Omental fat pad (tissue), 4 donors: ENCODE data around the gene CAPN10. TPM values are rescaled to one million over a fixed set of nuclear protein-coding genes. Genes with fewer than 3 reads are reported as not detected.

Source experiments
- ATAC-seq: fragments of 150-250 bp; one replicate; pipeline ENCODE4 v1.9.1; 2016; ENCODE audit warnings: mild to moderate bottlenecking, moderate library complexity; ENCODE audit not compliant: low FRiP score
- DNase-seq: peaks from one replicate; pipeline ENCODE4 v3.0.0-alpha.2; 2019; ENCODE audit warnings: low spot score
- CTCF ChIP-seq, 3 donors: fragments of 450-650 bp; IDR thresholded peaks; one replicate each; pipeline ENCODE4 v1.5.1; 2016 to 2017; ENCODE audit warnings: antibody characterized with exemption in 3 of 3, mild to moderate bottlenecking in 3 of 3, moderate library complexity in 2 of 3
- total RNA-seq, 4 donors: library from RNA; depleted of rRNA; stranded (reverse); fragments of >200 nt; gene quantifications; one replicate each; pipeline ENCODE4 v1.1.0, GENCODE V29; 2016

CAPN10 gene
- total RNA-seq, 4 donors from 2014 or later = 11.6 to 22.6 (median 17.7) TPM

- no peak for TF ChIP-seq CTCF (IDR thresholded peaks at IDR 0.05)
- ATAC-seq (no peak), DNase-seq (no peak)
Observed at GRCh38 chr2:240582781-240583180, 3.8 kb upstream of the CAPN10 start.

GRCh38 chr2:240583774-240584173 is 2.8 kb upstream of the CAPN10 start:
- no peak for ATAC-seq
- no peak for TF ChIP-seq CTCF (IDR thresholded peaks at IDR 0.05)
- DNase-seq = no peak

- no peak for TF ChIP-seq CTCF (IDR thresholded peaks at IDR 0.05)
- DNase-seq (no peak), ATAC-seq (no peak)
Observed at GRCh38 chr2:240584486-240585031, 2.0 kb upstream of the CAPN10 start.

- no peak for ATAC-seq
- TF ChIP-seq CTCF (IDR thresholded peaks at IDR 0.05) = no peak
- no peak for DNase-seq
Observed at GRCh38 chr2:240585101-240585500, 1.4 kb upstream of the CAPN10 start.

- ATAC-seq (no peak), DNase-seq (no peak)
- TF ChIP-seq CTCF (IDR thresholded peaks at IDR 0.05) = no peak
Observed at GRCh38 chr2:240585681-240586197, 795 bp upstream of the CAPN10 start.

- no peak for TF ChIP-seq CTCF (IDR thresholded peaks at IDR 0.05)
- DNase-seq (no peak), ATAC-seq (peak; percentile 10)
Observed at GRCh38 chr2:240586919-240587800, 626 bp downstream of the CAPN10 start.
